IMR-90 (cell line): Measurements from ENCODE around the gene CLHC1. TPM values are rescaled to one million over a fixed set of nuclear protein-coding genes. Genes with fewer than 3 reads are reported as not detected.
"Not testable (repeated sequence)": the region's sequence is repeated elsewhere in the genome, so short reads cannot be mapped to it uniquely, and the experiment has no call there.

ENCODE experiments used
- ATAC-seq: fragments of 200-7000 bp; cut with Tn5 transposase; 2 replicates; pipeline ENCODE4 v1.9.1; 2020; ENCODE audit warnings: low read depth, mild to moderate bottlenecking, moderate library complexity
- BruUV-seq: library from RNA; stranded (reverse); fragments of 400-500 nt; replicated peaks from 2 replicates; lab custom pipeline; 2021; lab: Mats Ljungman, UMichigan
- CTCF ChIA-PET: fragments of 300-600 bp; formaldehyde crosslinking; extraction: SDS; loops from one replicate; lab custom pipeline; 2021; ENCODE audit warnings: antibody characterized with exemption; lab: Yijun Ruan, JAX
- POLR2A ChIA-PET: fragments of 300-600 bp; sonication (Branson Sonifier 250); formaldehyde crosslinking; loops from one replicate; lab custom pipeline; 2022; ENCODE audit warnings: antibody characterized with exemption; ENCODE audit not compliant: unreplicated experiment; lab: Charles Lee
- DNase-seq: peaks from one replicate; pipeline ENCODE4 v3.0.0; 2013
- H2AFZ ChIP-seq: replicated peaks from 2 replicates; pipeline ENCODE3; 2013; ENCODE audit warnings: low read length, mild to moderate bottlenecking; ENCODE audit not compliant: poor library complexity
- H2AK5ac ChIP-seq: 2 replicates; pipeline ENCODE4 v1.6.1; 2013; ENCODE audit warnings: low read depth, low read length, inconsistent platforms
- H2AK9ac ChIP-seq: replicated peaks from 2 replicates; pipeline ENCODE3; 2013; ENCODE audit warnings: mild to moderate bottlenecking, low read depth, low read length, moderate library complexity; ENCODE audit not compliant: poor library complexity
- H2BK120ac ChIP-seq: 2 replicates; pipeline ENCODE4 v1.6.1; 2013; ENCODE audit warnings: low read depth, low read length, inconsistent platforms
- H2BK15ac ChIP-seq: 3 replicates; pipeline ENCODE4 v1.6.1; 2013; ENCODE audit warnings: low read depth, low read length, inconsistent platforms
- H2BK20ac ChIP-seq: 2 replicates; pipeline ENCODE4 v1.6.1; 2013; ENCODE audit warnings: low read depth, mild to moderate bottlenecking, inconsistent platforms, low read length, moderate library complexity
- H2BK5ac ChIP-seq: 2 replicates; pipeline ENCODE4 v1.6.1; 2013; ENCODE audit warnings: mild to moderate bottlenecking, low read depth, low read length, inconsistent platforms; ENCODE audit not compliant: poor library complexity, severe bottlenecking
- H3K14ac ChIP-seq: replicated peaks from 2 replicates; pipeline ENCODE4 v1.6.1; 2013; ENCODE audit warnings: low read depth, low read length, inconsistent platforms
- H3K18ac ChIP-seq: 2 replicates; pipeline ENCODE4 v1.6.1; 2013; ENCODE audit warnings: low read depth, low read length, control low read depth
- H3K23ac ChIP-seq: 2 replicates; pipeline ENCODE4 v1.6.1; 2013; ENCODE audit warnings: low read depth, low read length, inconsistent platforms
- H3K27ac ChIP-seq: 2 replicates; pipeline ENCODE4 v1.5.1; 2013; ENCODE audit warnings: mild to moderate bottlenecking, control low read depth, low read length; ENCODE audit not compliant: insufficient read depth
- H3K27me3 ChIP-seq: 2 replicates; pipeline ENCODE4 v1.6.1; 2013; ENCODE audit warnings: low read length; ENCODE audit not compliant: control insufficient read depth, insufficient read depth
- H3K36me3 ChIP-seq: 2 replicates; pipeline ENCODE4 v1.6.1; 2013; ENCODE audit warnings: low read length, mixed read lengths; ENCODE audit not compliant: control insufficient read depth, insufficient read depth
- H3K4ac ChIP-seq: 2 replicates; pipeline ENCODE4 v1.6.1; 2013; ENCODE audit warnings: low read depth, low read length, inconsistent platforms
- H3K4me1 ChIP-seq: 2 replicates; pipeline ENCODE4 v1.6.1; 2013; ENCODE audit warnings: low read length, mixed read lengths; ENCODE audit not compliant: control insufficient read depth, insufficient read depth
- H3K4me2 ChIP-seq: 2 replicates; pipeline ENCODE4 v1.6.1; 2013; ENCODE audit warnings: low read depth, mild to moderate bottlenecking, control low read depth, low read length, moderate library complexity
- H3K4me3 ChIP-seq: 2 replicates; pipeline ENCODE4 v1.5.1; 2013; ENCODE audit warnings: low read depth, mild to moderate bottlenecking, control low read depth, low read length, moderate library complexity; ENCODE audit not compliant: insufficient read depth
- H3K56ac ChIP-seq: 2 replicates; pipeline ENCODE4 v1.6.1; 2013; ENCODE audit warnings: low read length, inconsistent platforms; ENCODE audit not compliant: insufficient read depth; ENCODE audit errors: extremely low read depth
- H3K79me1 ChIP-seq, 2 experiments: 2 replicates each; pipeline ENCODE4 v1.6.1; 2013; ENCODE audit warnings: low read length in 2 of 2, inconsistent platforms in 1 of 2, low read depth in 1 of 2
- H3K9ac ChIP-seq: 2 replicates; pipeline ENCODE4 v1.6.1; 2013; ENCODE audit warnings: low read depth, low read length, control low read depth
- H3K9me1 ChIP-seq: 2 replicates; pipeline ENCODE4 v1.6.1; 2013; ENCODE audit warnings: low read length, inconsistent platforms; ENCODE audit not compliant: insufficient read depth
- H3K9me3 ChIP-seq: 2 replicates; pipeline ENCODE4 v1.6.1; 2013; ENCODE audit warnings: low read length; ENCODE audit not compliant: control insufficient read depth, insufficient read depth
- H4K20me1 ChIP-seq: 2 replicates; pipeline ENCODE4 v1.6.1; 2013; ENCODE audit warnings: low read length, inconsistent platforms; ENCODE audit not compliant: insufficient read depth
- H4K5ac ChIP-seq: 2 replicates; pipeline ENCODE4 v1.6.1; 2013; ENCODE audit warnings: mild to moderate bottlenecking, low read depth, low read length, control low read depth
- H4K8ac ChIP-seq, 2 experiments: 2 replicates each; pipeline ENCODE4 v1.6.1; 2013; ENCODE audit warnings: low read depth in 2 of 2, low read length in 2 of 2, control low read depth in 1 of 2, inconsistent platforms in 1 of 2
- H4K91ac ChIP-seq: 2 replicates; pipeline ENCODE4 v1.6.1; 2013; ENCODE audit warnings: low read depth, low read length, inconsistent platforms; ENCODE audit not compliant: insufficient read depth
- WGBS, 2 experiments: methylation state at CpG; one replicate each; pipeline versions ENCODE4 v1.1.5 to v1.1.7; 2013; ENCODE audit warnings: missing lambda C conversion rate in 2 of 2; ENCODE audit not compliant: insufficient read length in 1 of 2; ENCODE audit errors: extremely low coverage in 2 of 2; 5-methylcytosine and 5-hydroxymethylcytosine counted together
- dilution Hi-C: fragments of 300-500 bp; cut with HindIII; formaldehyde crosslinking; loops from one replicate; pipeline ENCODE4 v1.14.3; 2018; ENCODE audit warnings: low sequenced_read_pairs; ENCODE audit not compliant: unreplicated experiment
- in situ Hi-C: fragments of 300-500 bp; cut with MboI; formaldehyde crosslinking; loops from 3 replicates; pipeline ENCODE4 v1.14.3; 2019; ENCODE audit warnings: low sequenced_read_pairs, inconsistent platforms, mixed read lengths
- intact Hi-C: fragments of 100-400 bp; cut with micrococcal nuclease; formaldehyde crosslinking; loops from 2 replicates; pipeline ENCODE4 v1.10.0; 2022
- polyA plus RNA-seq, 3 experiments: library from polyadenylated mRNA; depleted of rRNA; stranded (reverse); fragments of >200 nt; gene quantifications; 2 replicates each; pipeline ENCODE4 v1.2.3, GENCODE V29; 2012; ENCODE audit warnings: low replicate concordance in 1 of 3
- total RNA-seq: library from RNA; depleted of rRNA; stranded (reverse); fragments of >200 nt; gene quantifications from 2 replicates; pipeline ENCODE4 v1.2.3, GENCODE V29; 2012

CLHC1 gene
- total and polyA plus RNA-seq, 2 of the 4 experiments (the other 2 are of a cell fraction) = 2.3 to 5.3 TPM

DNA sequence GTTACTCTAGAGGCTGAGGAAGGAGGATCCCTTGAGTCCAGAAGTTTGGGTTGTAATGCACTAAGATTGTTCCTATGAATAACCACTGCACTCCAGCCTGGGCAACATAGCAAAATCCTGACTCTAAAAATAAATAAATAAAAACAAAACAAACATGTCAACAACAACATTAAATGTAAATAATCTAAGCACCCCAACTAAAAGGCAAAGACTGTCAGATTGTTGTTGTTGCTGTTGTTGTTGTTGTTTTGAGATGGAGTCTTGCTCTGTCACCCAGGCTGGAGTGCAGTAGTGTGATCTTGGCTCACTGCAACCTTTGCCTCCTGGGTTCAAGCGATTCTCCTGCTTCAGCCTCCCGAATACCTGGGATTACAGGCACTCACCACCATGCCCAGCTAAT, 40.2 kb downstream of the CLHC1 start:
- in situ Hi-C loops = loop anchor here (25.0 kb wide), 1 partner anchor 1055 kb away; no protein-coding TSS in a partner anchor
- H2BK120ac ChIP-seq, CTCF ChIA-PET, H3K9me1 ChIP-seq, H3K4ac ChIP-seq, H3K4me2 ChIP-seq, intact Hi-C loops, H2BK15ac ChIP-seq, H3K27ac ChIP-seq, H2BK5ac ChIP-seq, H3K4me1 ChIP-seq, H3K56ac ChIP-seq, DNase-seq, H2AK9ac ChIP-seq, BruUV-seq, H3K9me3 ChIP-seq, H3K36me3 ChIP-seq, H3K18ac ChIP-seq, H4K5ac ChIP-seq, H3K14ac ChIP-seq, H2BK20ac ChIP-seq, H3K79me1 ChIP-seq, H2AFZ ChIP-seq, H3K23ac ChIP-seq, H4K8ac ChIP-seq, H4K20me1 ChIP-seq, ATAC-seq, H3K9ac ChIP-seq, H3K4me3 ChIP-seq, POLR2A ChIA-PET, H2AK5ac ChIP-seq, dilution Hi-C loops, H3K27me3 ChIP-seq, H4K91ac ChIP-seq: not testable (repeated sequence)
- WGBS, 2 experiments = no CpG with 5 or more reads among the region's 2 CpGs

DNA sequence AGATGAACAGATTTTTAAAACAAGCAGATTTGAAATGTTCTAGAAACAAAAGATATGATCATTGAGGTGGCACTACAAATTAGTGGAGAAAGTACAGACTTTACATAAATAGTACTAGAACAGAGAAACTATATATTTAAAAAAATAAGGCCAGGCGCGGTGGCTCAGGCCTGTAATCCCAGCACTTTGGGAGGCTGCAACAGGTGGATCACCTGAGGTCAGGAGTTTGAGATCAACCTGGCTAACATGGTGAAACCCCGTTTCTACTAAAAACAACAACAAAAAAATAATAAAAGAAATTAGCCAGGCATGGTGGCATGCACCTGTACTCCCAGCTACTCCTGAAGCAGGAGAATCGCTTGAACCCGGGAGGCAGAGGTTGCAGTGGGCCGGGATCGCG, 45.3 kb downstream of the CLHC1 start:
- DNase-seq, H3K27me3 ChIP-seq, H3K9me1 ChIP-seq, H2BK15ac ChIP-seq, H4K91ac ChIP-seq, H3K4ac ChIP-seq, dilution Hi-C loops, H3K18ac ChIP-seq, H3K4me3 ChIP-seq, H3K36me3 ChIP-seq, H4K8ac ChIP-seq, H2AK9ac ChIP-seq, H2AFZ ChIP-seq, H3K14ac ChIP-seq, H3K4me1 ChIP-seq, H2BK120ac ChIP-seq, H3K9ac ChIP-seq, H4K5ac ChIP-seq, CTCF ChIA-PET, BruUV-seq, ATAC-seq, H2BK5ac ChIP-seq, H3K9me3 ChIP-seq, H4K20me1 ChIP-seq, H3K56ac ChIP-seq, H3K23ac ChIP-seq, H3K27ac ChIP-seq, intact Hi-C loops, POLR2A ChIA-PET, H2BK20ac ChIP-seq, H2AK5ac ChIP-seq, H3K4me2 ChIP-seq, H3K79me1 ChIP-seq: not testable (repeated sequence)
- in situ Hi-C loops = loop anchor here (10.0 to 25.0 kb wide), 2 partner anchors 442 to 1050 kb away; no protein-coding TSS in a partner anchor
- 100% methylated on average over 2 of the region's 8 CpGs; no CpG with 5 or more reads in 1 of the 2 experiments for WGBS, 2 experiments
